Renal pelvis (tissue), 4 donors: Measurements from ENCODE around the gene ITGB7. TPM values are rescaled to one million over a fixed set of nuclear protein-coding genes. Genes with fewer than 3 reads are reported as not detected.
"Not testable (repeated sequence)": the region's sequence is repeated elsewhere in the genome, so short reads cannot be mapped to it uniquely, and the experiment has no call there.

ENCODE experiments used
- DNase-seq: peaks from one replicate; pipeline ENCODE4 v3.0.0-alpha.2; 2013
- polyA plus RNA-seq, 3 donors: library from polyadenylated mRNA; unstranded; fragments of 120-200 nt; gene quantifications; one replicate each; pipeline ENCODE4 v1.2.1, GENCODE V29; 2013; ENCODE audit not compliant: insufficient read length in 3 of 3

ITGB7 gene
- polyA plus RNA-seq, 3 donors, result 1.7 to 1.9 (median 1.7) TPM

DNA sequence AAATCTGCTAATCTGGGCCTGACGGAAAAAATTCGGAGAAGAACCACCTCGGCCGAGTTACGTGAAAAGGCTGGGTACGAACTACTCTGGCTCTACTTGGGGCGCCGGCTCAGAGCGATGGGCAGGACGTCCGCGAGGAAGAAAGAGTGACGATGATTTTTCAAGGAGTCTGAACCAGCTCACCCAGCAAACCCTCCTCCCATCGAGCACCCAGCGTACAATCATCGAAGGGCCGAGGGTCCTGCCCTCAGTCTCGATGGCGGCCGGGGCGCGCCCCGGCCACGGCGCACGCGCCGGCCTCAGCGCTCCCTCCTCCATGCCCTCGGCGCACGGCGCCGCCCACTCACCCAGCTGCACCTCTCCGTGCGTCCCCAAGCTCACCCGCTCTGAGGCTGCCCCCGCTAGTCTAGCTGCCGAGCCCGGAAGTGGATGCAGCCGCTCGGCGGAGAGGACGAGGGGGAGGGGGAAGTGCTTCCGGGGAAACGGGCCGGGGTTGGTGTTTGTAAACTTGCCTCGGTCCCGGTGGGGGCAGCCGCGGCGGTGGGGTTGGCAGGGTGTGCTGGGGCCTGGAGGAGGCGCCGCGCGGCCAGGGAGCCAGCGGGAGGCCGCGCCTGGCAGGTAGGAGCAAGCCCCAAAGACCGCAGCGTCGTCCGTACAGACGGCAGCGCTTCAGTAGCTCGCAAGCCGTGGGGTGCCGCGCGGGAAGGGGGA is 26.7 kb downstream of the ITGB7 start, which contains the start of the genes CSAD and ZNF740:
Gene CSAD (minus strand): TSS at position 706 of the 711 bp plus-strand sequence. CDS start 7,455 bp downstream, outside the sequence.
Gene ZNF740 (plus strand): TSS at position 503 of the 711 bp plus-strand sequence. CDS start 1,262 bp downstream, outside the sequence.
- DNase-seq, result peak; percentile 97

DNA sequence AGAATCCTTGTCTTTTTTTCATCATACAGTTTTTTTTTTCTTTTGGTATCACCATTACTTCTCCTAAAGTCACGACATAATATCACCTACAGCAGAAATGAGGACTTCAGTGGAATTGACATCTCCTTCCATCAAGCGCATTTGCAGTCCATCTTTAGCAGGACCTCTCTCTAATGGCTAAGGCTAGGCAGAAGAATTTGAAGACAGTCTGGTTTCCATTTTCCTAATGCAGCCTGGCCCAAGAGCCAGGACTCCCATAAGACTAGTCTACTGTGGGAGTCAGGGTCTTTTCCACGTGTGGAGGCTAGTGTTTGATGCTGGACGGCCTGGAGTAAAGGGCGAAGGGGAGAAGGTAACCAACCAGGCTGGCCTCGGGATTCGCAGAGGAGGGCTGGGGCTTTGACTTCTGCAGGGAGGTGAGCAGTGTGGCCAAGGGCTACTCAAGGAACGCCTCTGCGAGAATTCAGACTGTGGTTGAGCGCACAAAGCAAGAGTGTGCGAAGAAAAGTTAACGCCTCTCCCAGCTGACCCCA is 27.3 kb downstream of the ITGB7 start:
- no peak for DNase-seq

DNA sequence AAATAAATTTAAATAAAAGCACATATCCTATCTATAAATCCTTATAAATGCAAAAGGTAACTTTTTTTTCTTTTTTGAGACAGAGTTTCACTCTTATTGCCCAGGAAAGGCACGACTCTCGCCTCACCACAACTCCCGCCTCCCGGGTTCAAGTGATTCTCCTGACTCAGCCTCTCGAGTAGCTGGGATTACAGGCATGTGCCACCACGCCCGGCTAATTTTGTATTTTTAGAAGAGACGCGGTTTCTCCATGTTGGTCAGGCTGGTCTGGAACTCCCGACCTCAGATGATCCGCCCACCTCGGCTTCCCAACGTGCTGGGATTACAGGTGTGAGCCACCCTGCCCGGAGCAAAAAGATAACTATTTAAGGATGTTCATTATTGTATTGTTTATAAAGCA is 28.2 kb downstream of the ITGB7 start:
- DNase-seq, result not testable (repeated sequence)

DNA sequence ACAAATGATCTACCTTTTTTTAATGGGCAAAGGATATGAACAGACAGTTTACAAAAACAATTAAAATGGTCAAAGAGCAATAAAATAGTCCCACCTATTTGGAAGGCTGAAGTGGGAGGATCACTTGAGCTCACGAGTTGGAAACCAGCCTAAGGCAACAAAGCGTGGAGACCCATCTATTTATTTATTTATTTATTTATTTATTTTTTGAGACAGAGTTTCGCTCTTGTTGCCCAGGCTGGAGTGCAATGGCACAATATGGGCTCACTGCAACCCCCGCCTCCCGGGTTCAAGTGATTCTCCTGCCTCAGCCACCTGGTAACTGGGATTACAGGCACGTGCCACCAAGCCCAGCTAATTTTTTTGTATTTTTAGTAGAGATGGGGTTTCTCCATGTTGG is 29.6 kb downstream of the ITGB7 start:
- DNase-seq, result not testable (repeated sequence)

DNA sequence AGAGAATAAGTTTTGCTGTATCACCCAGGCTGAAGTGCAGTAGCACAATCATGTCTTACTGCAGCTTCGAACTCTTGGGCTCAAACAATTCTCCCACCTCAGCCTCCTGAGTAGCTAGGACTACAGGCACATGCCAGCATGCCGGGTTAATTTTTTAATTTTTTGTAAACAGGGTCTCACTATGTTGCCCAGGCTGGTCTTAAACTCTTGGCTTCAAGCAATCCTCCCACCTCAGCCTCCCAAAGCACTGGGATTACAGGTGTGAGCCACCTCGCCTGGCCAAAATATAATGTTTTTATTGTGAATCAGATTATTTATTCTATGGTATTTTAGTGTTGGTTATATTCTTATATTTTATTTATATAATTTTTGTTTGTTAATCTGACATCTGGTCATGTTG is 30.3 kb downstream of the ITGB7 start:
- DNase-seq, result no peak

DNA sequence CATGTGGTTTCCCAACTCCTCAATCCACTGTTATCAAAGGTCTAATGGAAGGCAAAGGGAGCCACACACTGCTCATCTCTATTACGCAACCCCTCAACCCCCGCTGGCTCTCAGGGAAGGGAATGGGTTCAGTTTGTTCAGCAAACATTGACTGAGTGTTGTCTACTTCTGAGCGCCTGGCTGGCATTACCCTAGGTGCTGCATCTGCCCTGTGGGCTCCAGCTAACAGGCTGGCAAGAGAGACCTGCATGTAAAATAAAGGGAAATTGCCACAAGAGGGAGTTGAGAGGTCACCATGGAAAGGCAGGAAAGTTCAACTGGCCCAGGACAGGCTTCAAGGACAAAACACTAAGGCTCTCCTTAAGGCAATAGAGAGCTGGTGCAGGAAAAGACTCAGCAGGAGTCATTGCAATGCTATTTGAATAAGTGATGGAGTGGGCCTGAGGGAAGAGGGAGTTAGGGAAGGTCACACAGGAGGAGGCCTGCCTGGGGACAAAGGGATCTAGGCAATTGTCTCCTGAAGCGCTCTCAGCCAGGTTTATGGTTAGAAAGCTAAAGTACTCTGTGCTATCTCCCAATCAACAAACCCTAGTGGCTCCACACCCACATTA is 32.1 kb downstream of the ITGB7 start:
- no peak for DNase-seq

DNA sequence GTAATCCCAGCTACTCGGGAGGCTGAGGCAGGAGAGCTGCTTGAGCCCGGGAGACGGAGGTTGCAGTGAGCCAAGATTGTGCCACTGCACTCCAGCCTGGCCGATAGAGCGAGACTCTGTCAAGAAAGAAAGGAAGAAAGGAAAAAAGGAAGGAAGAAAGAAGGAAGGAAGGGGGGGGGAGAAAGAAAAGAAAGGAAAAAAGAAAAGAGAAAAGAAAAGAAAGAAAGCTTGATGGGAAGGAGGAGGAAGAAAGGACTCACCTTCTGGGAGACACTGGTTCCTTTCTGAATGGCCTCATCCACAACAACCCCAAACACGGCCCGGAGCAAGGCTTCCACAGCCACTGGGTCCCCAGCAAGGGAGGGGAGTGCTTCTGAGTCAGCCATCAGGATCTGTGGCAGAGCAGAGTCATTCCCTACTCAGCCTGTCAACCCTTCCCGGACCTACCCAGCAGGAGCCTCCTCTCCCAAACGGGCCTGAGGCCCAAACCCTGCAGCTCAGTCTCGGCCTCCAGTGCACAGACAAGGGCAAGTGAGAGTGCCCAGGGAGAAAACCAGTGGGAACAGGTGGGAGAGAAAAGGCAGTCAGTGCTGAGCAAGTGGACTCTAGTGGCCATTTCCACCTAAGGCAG is 33.9 kb downstream of the ITGB7 start:
- DNase-seq, result no peak

DNA sequence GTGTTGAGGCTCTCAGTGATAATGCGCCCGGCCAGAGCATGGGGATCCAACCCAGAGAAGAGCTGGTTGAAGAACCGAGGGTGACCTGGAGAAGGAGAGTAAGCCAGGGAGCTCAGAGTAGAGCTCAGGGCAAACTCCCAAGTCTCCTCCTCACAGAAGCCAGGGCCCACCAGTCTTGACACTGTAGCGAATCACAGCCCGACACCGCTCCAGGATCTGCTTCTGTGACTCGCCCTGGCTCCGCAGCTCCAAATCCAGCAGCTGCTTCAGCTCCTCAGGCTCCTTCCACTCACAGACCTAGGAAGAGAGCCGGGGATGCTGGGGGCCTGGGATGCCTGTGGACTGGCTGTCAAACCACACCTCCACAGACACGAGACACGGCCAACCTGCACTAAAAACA is 34.7 kb downstream of the ITGB7 start:
- no peak for DNase-seq

DNA sequence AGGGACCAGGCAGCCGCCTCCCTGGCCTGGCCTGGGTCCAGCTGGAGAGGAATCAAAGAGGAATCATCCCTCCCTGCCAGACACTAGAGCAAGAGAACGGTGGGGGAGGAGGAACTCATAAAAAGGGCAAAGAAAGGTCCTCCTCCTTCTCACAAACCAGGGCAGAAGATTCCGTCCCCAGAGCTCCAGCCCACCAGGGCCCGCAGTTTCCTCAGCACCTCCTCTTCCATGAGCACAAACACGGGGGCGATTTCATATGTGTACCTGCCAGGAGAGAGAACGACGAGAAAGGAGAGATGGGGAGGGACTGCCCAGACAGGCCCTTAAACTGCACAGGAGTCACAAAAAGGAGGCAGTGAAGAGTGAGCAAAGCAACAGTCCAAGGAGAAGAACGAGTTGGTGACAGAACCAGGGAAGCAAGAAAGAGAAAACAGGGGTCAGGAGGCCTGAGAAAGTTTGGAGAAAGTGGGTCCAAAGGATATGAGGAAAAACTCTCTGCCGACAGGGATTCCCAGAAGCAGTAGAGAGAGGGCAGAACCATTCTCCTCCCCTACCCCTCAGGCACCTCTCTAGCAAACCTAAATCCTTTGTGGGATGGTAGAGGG is 35.2 kb downstream of the ITGB7 start:
- peak; percentile 34 for DNase-seq

DNA sequence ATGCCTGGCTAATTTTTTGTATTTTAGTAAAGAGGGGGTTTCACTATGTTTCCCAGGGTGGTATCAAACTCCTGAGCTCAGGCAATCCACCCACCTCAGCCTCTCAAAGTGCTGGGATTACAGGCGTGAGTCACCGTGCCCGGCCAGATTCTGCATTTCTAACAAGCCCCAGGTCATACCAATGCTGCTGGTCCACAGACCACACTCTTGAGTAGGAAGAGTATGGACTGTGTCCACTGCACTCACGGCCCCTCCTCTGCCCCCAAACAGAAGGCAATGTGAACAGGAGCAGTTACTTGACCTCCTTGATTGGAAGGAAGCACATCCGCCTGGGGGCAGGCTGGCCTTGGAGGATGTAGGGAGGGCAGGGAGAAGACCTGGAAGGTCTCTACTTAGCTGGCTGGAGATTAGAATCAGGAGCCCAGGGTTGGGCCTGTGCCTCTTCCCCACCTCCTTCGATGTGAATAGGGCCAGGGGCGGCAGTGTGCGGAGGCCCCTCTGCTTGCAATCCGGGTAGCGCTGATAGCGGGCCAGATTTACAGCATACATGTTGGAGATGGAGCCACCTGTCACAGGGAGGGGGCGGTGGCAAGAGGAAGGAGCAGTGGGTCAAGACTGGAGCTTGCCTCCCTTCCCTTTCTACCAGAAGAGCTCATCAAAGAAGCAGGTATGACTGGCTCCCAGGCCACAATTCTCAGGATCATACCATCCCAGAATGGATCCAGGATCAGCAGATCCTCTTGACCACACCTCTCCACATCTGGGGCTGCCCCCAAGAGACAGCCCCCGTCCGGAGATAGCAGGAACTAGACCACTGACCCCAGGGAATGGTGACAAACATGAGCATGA is 36.0 kb downstream of the ITGB7 start:
- DNase-seq, result no peak

DNA sequence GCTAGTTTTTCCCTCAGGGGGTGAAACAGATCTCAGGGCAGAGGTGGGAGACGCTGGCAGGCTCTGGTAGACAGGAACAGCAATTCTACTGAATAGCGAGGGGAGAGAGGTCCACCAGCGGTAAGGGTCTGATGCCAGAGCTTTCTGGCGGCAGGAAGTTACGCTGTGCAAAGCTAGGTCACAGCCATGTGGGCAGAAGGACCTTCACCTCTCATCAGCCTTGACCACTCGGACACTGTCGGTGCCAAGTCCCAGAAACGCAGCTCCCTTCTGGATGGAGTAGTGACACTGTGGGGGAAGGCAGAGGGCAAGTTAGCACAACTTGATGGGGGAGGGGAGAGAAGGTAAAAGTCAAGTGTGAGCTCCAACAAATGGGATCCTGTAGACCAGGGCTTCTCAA is 36.8 kb downstream of the ITGB7 start:
- no peak for DNase-seq

DNA sequence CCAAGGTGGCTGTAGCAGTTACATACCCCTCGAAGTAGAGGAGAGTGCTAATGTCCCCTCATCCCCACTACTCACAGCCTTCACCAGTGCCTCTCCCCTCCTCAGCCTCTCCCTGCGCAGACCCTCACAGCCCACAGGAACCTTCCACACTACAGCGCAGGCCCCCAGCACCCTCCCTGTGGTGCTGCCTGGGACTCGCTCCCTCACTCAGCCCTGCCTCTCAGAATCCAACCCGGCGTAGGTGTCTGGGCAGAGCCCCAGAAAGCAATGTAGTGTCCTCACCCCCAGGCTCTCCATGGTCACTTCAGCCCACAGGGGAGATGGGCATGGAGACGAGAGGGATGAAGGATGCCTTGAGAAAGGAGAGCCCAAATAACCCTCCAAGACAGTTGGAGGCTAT is 37.4 kb downstream of the ITGB7 start:
- no peak for DNase-seq

DNA sequence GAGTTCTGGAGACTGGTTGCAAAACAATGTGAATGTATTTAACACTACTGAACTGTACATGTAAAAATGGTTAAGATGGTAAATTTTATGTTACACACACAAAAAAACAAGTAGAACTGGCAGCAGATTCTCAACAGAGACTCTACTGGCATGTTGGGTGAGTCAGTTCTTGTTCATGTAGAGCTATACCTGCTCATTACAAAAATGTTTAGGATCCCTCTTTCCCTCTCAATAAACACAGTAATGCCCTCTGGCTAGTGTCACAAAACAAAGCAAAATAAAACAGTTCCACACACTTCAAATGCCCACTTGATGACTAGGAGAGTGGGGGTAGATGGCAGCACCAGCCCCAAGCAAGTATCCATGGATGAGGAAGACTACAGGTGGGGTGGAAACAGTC is 40.2 kb downstream of the ITGB7 start:
- DNase-seq, result no peak

DNA sequence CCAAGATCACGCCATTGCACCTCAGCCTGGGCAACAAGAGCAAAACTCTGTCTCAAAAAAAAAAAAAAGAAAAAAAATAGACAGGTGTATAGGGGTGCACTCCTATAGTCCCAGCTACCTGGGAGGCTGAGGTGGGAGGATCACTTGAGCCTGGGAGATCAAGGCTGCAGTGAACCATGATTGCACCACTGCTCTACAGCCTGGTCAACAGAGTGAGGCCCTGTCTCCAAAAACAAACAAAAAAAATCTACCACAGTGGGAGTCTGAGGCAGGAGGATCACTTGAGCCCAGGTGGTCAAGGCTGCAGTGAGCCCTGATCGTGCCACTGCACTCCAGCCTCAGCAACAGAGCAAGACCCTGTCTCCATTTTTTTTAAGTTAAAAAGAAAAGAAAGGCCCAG is 44.0 kb downstream of the ITGB7 start:
- not testable (repeated sequence) for DNase-seq

DNA sequence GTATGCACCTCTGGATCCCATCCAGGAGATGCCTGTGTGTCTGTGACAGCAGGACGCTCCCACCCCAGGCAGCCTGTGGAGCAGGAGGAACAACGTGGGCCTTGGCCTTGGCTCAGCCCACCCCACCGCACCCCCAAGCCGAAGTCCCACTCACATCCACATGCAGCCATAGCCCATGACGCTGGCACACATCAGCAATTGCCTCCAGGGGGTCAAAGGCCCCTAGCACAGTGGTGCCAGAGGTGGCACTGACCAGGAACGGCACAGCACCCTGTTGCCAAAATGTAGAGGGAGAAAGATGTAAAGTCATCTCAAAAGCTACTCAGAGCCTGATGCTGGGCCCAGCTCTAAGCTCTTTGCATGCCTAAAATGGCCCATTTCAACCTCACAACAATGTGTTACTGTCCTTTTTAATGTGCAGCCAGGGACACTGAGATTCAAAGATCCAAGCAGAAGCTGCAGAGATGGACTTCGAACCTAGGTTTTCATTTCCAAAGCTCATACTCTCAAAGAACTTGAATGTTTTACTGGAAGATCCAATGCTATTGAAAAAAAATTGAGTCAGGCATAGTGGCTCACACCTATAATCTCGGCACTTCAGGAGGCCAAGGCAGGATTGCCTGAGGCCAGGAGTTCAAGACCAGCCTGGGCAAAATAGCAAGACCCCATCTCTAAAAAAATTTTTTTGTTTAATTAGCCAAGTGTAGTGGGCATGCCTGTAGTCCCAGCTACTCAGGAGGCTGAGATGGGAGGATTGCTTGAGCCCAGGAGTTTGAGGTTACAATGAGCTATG is 45.7 kb downstream of the ITGB7 start:
- no peak for DNase-seq

DNA sequence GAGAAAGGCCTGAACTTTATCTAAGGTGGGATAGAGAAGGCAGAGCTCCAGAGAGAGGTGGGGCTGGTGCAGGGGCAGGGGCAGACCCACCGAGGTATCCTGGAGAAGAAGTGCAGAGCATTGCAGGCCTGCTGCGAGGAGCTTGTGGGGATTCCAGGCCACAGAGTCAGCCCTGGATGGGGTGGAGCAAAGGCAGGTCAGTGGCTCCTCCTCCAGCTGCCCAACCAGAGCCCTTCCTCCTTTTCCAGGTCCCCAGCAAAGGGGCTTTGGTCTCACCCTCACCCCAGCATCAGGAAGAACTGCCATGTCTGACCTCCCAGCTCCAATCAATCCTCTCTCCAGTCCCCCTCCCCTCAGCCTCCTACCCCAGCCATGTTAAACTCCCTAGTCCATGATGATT is 46.4 kb downstream of the ITGB7 start:
- no peak for DNase-seq

DNA sequence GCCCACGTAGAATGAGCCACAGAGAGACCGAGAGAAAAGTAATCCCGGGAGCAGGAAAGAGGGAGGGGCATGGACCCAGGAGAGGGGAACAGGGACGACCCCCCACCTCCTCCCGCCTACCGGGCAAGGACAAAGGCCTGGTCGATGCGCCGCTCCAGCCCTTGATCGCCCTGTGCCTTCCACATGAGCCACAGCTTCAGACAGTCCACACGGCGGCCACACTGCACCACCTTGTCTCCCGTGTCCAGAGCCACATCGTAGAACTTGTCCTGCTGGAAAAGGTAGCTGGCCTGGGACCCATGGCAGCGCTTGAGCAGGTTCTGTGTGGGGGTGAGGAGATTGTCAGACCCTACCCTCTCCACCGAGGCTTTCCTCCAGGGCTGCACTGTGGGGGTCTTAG is 47.1 kb downstream of the ITGB7 start:
- DNase-seq, result no peak

DNA sequence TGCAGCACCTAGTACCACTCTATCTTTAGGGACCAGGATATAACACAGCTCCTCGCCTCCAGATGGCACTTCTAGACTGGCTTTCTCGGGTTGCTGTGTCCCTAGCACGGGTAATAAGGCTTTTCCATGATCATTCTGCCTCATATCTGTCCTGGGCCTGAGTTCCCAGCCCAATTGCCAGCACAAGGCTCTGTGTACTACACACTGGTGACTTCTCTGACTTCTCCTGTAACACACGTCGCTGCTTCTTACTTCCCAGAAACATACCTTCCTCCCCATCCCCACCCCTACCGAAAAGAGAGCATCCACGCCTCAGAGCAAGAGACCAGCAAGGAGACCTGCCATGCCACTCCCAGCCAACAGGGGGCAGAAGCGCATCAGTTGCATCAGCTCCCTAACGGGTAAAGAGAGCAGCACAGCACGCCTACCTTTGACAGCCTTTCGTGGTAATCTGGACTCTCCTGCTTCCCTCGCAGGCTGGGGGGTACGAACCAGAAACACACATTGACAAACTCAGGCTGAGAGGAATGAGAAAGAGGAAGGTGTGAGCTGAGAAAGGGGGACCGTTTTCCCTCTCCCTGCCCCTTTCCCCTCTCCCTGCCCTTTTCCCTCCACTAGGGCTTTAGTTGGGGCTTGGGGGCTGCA is 47.7 kb downstream of the ITGB7 start:
- DNase-seq, result peak; percentile 65

DNA sequence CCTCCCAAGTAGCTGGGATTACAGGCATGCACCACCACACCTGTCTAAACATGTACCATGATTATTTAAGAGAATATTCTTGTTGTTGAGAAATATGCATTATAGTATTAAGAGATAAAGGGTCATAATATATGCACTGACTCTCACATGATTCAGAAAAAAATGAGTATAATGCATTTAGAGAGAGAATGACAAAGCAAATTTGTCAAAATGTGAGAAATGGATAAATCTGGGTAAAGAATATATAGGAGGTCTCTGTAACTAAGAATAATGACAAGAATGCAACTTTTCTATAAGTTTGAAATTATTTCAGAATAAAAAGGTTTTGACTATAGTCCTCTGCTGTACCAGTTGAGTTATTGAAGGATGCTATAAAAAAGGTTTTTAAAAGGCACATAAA is 54.7 kb downstream of the ITGB7 start:
- no peak for DNase-seq

DNA sequence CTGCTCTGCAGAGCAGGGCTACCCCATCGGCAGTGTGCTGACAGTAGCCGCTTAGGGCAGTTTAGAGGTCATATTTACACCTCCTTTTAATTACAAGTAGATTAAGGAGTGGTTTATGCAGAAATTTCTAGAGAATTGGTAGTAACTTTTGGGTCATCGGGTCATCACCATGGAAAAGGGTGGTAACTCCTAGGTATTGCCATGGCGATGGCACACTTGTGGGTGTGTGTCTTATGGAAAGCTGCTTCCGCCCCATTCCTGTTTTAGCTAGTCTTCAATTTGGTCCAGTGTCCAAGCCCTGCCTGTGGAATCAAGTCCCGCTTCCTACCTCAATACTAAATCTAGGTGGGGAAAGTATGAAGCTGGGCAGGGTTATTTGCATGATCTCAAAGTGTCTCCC is 56.0 kb downstream of the ITGB7 start:
- no peak for DNase-seq
